ENCODE results near the gene SCARB2. TPM values are rescaled to one million over a fixed set of nuclear protein-coding genes. Genes with fewer than 3 reads are reported as not detected.
"Not testable (repeated sequence)": the region's sequence is repeated elsewhere in the genome, so short reads cannot be mapped to it uniquely, and the experiment has no call there.

Gene SCARB2
- 1 to 10 TPM; 4.1 to 5.1 TPM for total RNA-seq

- ChIA-PET POLR2A (interaction anchor here (0.7 kb wide), 1 partner anchor 14 kb away, joined by 3 read pairs; no protein-coding TSS in a partner anchor), CTCF (interaction anchor here (1.3 to 2.4 kb wide), 3 partner anchors 13 to 164 kb away, joined by 3 to 9 read pairs (median 3); no protein-coding TSS in a partner anchor)
Observed at GRCh38 chr4:76213415-76214176, at the start of gene SCARB2. TSS of gene SCARB2 (minus strand) at chr4:76213824. CDS start at chr4:76213543, 281 bp downstream.

GRCh38 chr4:76260571-76260970, 46.9 kb upstream of the SCARB2 start:
- CTCF ChIA-PET = no interaction called here
- POLR2A ChIA-PET = no interaction called here

- CTCF ChIA-PET = no interaction called here
- POLR2A ChIA-PET = no interaction called here
Observed at GRCh38 chr4:76257824-76258223, 44.2 kb upstream of the SCARB2 start.

GRCh38 chr4:76256968-76257367, 43.3 kb upstream of the SCARB2 start:
- ChIA-PET CTCF (no interaction called here), POLR2A (no interaction called here)

- POLR2A ChIA-PET = no interaction called here
- CTCF ChIA-PET = interaction anchor here (1.0 kb wide), 1 partner anchor 18 kb away, joined by 3 read pairs; no protein-coding TSS in a partner anchor
Observed at GRCh38 chr4:76256032-76256431, 42.4 kb upstream of the SCARB2 start.

GRCh38 chr4:76253511-76253910, 39.9 kb upstream of the SCARB2 start:
- POLR2A ChIA-PET = no interaction called here

GRCh38 chr4:76252271-76252653, 38.6 kb upstream of the SCARB2 start:
- CTCF ChIA-PET = interaction anchor here (1.3 kb wide), 1 partner anchor 73 kb away, joined by 4 read pairs; no protein-coding TSS in a partner anchor
- POLR2A ChIA-PET = no interaction called here

More at GRCh38 chr4:76253511-76253910, 39.9 kb upstream of the SCARB2 start:
- CTCF ChIA-PET = interaction anchor here (0.7 to 1.3 kb wide), 2 partner anchors 74 to 167 kb away, joined by 3 to 4 read pairs; partner anchors contain the start of gene CCDC158

- ChIA-PET CTCF (interaction anchor here (1.1 to 1.3 kb wide), 2 partner anchors 25 to 72 kb away, joined by 3 read pairs; no protein-coding TSS in a partner anchor), POLR2A (no interaction called here)
Observed at GRCh38 chr4:76251441-76252270, 38.0 kb upstream of the SCARB2 start, which contains the start of gene FAM47E. TSS of gene FAM47E (plus strand) at chr4:76251721. CDS start at chr4:76251747, 26 bp downstream.

GRCh38 chr4:76250962-76251361, 37.3 kb upstream of the SCARB2 start:
- ChIA-PET POLR2A (no interaction called here), CTCF (interaction anchor here (1.1 to 1.3 kb wide), 2 partner anchors 26 to 71 kb away, joined by 3 read pairs; no protein-coding TSS in a partner anchor)

GRCh38 chr4:76246852-76247251, 33.2 kb upstream of the SCARB2 start:
- POLR2A ChIA-PET = no interaction called here
- CTCF ChIA-PET = no interaction called here

- POLR2A ChIA-PET = no interaction called here
- CTCF ChIA-PET = no interaction called here
Observed at GRCh38 chr4:76246025-76246424, 32.4 kb upstream of the SCARB2 start.

- CTCF ChIA-PET, POLR2A ChIA-PET: not testable (repeated sequence)
Observed at GRCh38 chr4:76243877-76244276, 30.3 kb upstream of the SCARB2 start.

GRCh38 chr4:76240236-76240635, 26.6 kb upstream of the SCARB2 start:
- ChIA-PET CTCF (no interaction called here), POLR2A (no interaction called here)

GRCh38 chr4:76238701-76239100, 25.1 kb upstream of the SCARB2 start:
- POLR2A ChIA-PET = no interaction called here
- CTCF ChIA-PET = no interaction called here

- ChIA-PET POLR2A (no interaction called here), CTCF (interaction anchor here (1.1 kb wide), 1 partner anchor 18 kb away, joined by 3 read pairs; no protein-coding TSS in a partner anchor)
Observed at GRCh38 chr4:76238236-76238635, 24.6 kb upstream of the SCARB2 start.

- POLR2A ChIA-PET = no interaction called here
- CTCF ChIA-PET = interaction anchor here (1.5 kb wide), 1 partner anchor 56 kb away, joined by 3 read pairs; no protein-coding TSS in a partner anchor
Observed at GRCh38 chr4:76235915-76236314, 22.3 kb upstream of the SCARB2 start.

- POLR2A ChIA-PET = no interaction called here
- CTCF ChIA-PET = interaction anchor here (0.6 to 1.5 kb wide), 2 partner anchors 55 to 137 kb away, joined by 3 read pairs; no protein-coding TSS in a partner anchor
Observed at GRCh38 chr4:76235407-76235806, 21.8 kb upstream of the SCARB2 start.

GRCh38 chr4:76234679-76235044, 21.0 kb upstream of the SCARB2 start:
- CTCF ChIA-PET = interaction anchor here (0.6 kb wide), 1 partner anchor 137 kb away, joined by 3 read pairs; no protein-coding TSS in a partner anchor

GRCh38 chr4:76233967-76234678, 20.5 kb upstream of the SCARB2 start:
- ChIA-PET POLR2A (no interaction called here), CTCF (no interaction called here)

More at GRCh38 chr4:76234679-76235044, 21.0 kb upstream of the SCARB2 start:
- POLR2A ChIA-PET = no interaction called here

- CTCF ChIA-PET = no interaction called here
- POLR2A ChIA-PET = no interaction called here
Observed at GRCh38 chr4:76233529-76233928, 19.9 kb upstream of the SCARB2 start.

Data from activated CD8-positive, alpha-beta memory T cell treated with anti-CD3 and anti-CD28 coated beads for 36 hours (primary cell).